Right atrium auricular region (tissue), 2 donors: ENCODE results near the gene ZNF608. TPM values are rescaled to one million over a fixed set of nuclear protein-coding genes. Genes with fewer than 3 reads are reported as not detected.

Experiments
- DNase-seq: peaks from one replicate; pipeline ENCODE4 v3.0.0-alpha.2; 2019; ENCODE audit warnings: low spot score
- H3K27ac ChIP-seq, 2 donors: fragments of 200-600 bp; sonication (generic); 1 replicate in 1 of 2; 2 replicates in 1 of 2; pipeline ENCODE4 v1.5.1; 2016 to 2019
- H3K27me3 ChIP-seq, 2 donors: fragments of 200-600 bp; sonication (generic); one replicate each; pipeline versions ENCODE4 v1.5.1 to v1.6.0; 2017 to 2019
- H3K36me3 ChIP-seq: fragments of 200-600 bp; sonication (generic); one replicate; pipeline ENCODE4 v1.5.1; 2016
- H3K4me1 ChIP-seq, 2 donors: fragments of 200-600 bp; sonication (generic); one replicate each; pipeline versions ENCODE4 v1.5.1 to v1.6.0; 2017 to 2019
- H3K4me3 ChIP-seq, 2 donors: fragments of 200-600 bp; sonication (generic); 1 replicate in 1 of 2; 2 replicates in 1 of 2; pipeline ENCODE4 v1.5.1; 2017 to 2019; ENCODE audit warnings: mild to moderate bottlenecking in 1 of 2, moderate library complexity in 1 of 2
- H3K9me3 ChIP-seq, 2 donors: fragments of 200-600 bp; sonication (generic); one replicate each; pipeline ENCODE4 v1.5.1; 2019
- CTCF ChIP-seq, 2 donors: fragments of 200-600 bp; sonication (generic); IDR thresholded peaks; one replicate each; pipeline ENCODE4 v1.5.1; 2019; ENCODE audit warnings: antibody characterized with exemption in 2 of 2
- total RNA-seq, 2 donors: library from RNA; depleted of rRNA; stranded (reverse); fragments of >200 nt; gene quantifications; one replicate each; pipeline ENCODE4 v1.1.0, GENCODE V29; 2016

Gene ZNF608
- total RNA-seq, 2 donors from 2014 or later: 29.4 to 38.7 TPM

- Histone ChIP-seq H3K4me3 (no peak overlapping the region), H3K4me1 (no peaks in the 10 kb centered on the region), H3K36me3 (no peaks in the 10 kb centered on the region), H3K9me3 (no peaks in the 10 kb centered on the region), H3K27me3 (no peaks in the 10 kb centered on the region), H3K27ac (no peak overlapping the region)
- DNase-seq: no peak
- no peak for TF ChIP-seq CTCF (IDR thresholded peaks at IDR 0.05)
Observed at GRCh38 chr5:124773315-124774311, 27.2 kb upstream of the ZNF608 start.

- TF ChIP-seq CTCF (IDR thresholded peaks at IDR 0.05): no peak
- H3K4me3 ChIP-seq: no peak overlapping the region
- no peaks in the 10 kb centered on the region for H3K27me3 ChIP-seq
Observed at GRCh38 chr5:124772457-124773200, 26.2 kb upstream of the ZNF608 start.

GRCh38 chr5:124771761-124772160 lies 25.3 kb upstream of the ZNF608 start:
- Histone ChIP-seq H3K27ac (no peak overlapping the region), H3K4me1 (no peaks in the 10 kb centered on the region), H3K9me3 (no peaks in the 10 kb centered on the region), H3K27me3 (no peaks in the 10 kb centered on the region), H3K4me3 (no peak overlapping the region), H3K36me3 (no peaks in the 10 kb centered on the region)
- TF ChIP-seq CTCF (IDR thresholded peaks at IDR 0.05): no peak
- DNase-seq: no peak

More at GRCh38 chr5:124772457-124773200, 26.2 kb upstream of the ZNF608 start:
- Histone ChIP-seq H3K4me1 (no peaks in the 10 kb centered on the region), H3K36me3 (no peaks in the 10 kb centered on the region), H3K27ac (no peak overlapping the region), H3K9me3 (no peaks in the 10 kb centered on the region)
- DNase-seq: no peak

- DNase-seq: no peak
- Histone ChIP-seq H3K4me3 (no peak overlapping the region), H3K27me3 (no peaks in the 10 kb centered on the region), H3K27ac (no peak overlapping the region), H3K4me1 (no peaks in the 10 kb centered on the region), H3K9me3 (no peaks in the 10 kb centered on the region), H3K36me3 (no peaks in the 10 kb centered on the region)
- TF ChIP-seq CTCF (IDR thresholded peaks at IDR 0.05): no peak
Observed at GRCh38 chr5:124764992-124765611, 18.7 kb upstream of the ZNF608 start.

GRCh38 chr5:124764585-124764984 lies 18.1 kb upstream of the ZNF608 start:
- TF ChIP-seq CTCF (IDR thresholded peaks at IDR 0.05): no peak
- DNase-seq: no peak
- H3K27ac ChIP-seq: no peak overlapping the region

More at GRCh38 chr5:124764585-124764984, 18.1 kb upstream of the ZNF608 start:
- H3K36me3 ChIP-seq: no peaks in the 10 kb centered on the region
- no peak overlapping the region for H3K4me3 ChIP-seq
- no peaks in the 10 kb centered on the region for H3K4me1 ChIP-seq
- H3K27me3 ChIP-seq: no peaks in the 10 kb centered on the region
- H3K9me3 ChIP-seq: no peaks in the 10 kb centered on the region
